ENCODE data around the gene PUS3.

PUS3 gene

DNA sequence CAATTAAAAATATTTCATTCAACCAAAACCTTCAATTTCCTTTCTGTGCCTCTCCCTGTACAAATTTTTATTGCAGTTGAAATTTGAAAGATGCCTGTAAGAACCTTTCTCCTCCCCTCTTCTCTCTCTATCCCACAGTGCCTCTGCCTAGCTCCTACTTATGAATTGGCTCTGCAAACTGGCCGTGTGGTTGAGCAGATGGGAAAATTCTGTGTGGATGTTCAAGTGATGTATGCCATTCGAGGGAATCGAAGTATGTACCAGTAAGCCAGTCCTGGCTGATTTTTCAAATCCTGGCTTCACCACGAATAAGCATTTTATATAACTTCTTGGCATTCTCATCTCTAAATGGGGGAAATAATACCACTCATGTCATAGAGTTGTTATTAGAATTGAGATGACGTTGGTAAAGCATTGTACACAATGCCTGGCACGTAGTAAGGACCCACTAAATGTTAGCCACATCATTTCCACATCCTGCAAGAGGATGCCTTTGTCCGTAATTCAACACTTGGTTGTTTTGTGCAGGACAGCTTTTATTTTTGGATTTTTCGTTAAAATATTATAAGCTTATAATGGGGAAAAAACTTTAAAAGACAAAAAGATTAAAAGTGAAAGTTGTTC lies 7.3 kb upstream of the PUS3 start:
- no peak for DNase-seq (ENCODE audit: low spot score)
- no peak for TF ChIP-seq CTCF (IDR thresholded peaks at IDR 0.05; ENCODE audit: extremely low read depth, missing control alignments)

DNA sequence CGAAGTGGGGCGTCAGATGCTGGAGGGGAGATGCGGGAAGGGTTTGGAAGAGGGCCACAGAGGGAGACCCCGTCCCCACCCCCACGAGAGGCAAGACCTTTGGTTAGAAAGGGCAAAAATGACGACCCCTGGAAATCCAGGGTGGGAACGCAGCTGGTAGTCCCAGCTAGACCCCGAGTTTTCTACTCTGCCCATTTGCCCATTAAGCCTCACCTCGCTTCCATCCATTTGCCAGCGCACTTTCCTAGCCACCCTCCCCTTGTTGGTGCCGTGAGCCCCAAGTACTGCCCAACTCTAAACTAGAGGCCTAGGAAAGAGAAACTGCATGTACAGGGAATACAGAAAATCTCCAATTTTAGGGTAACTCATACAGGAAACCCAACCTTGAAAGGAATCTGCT lies 1.7 kb upstream of the PUS3 start:
- DNase-seq (ENCODE audit: low spot score): no peak
- TF ChIP-seq CTCF (IDR thresholded peaks at IDR 0.05; ENCODE audit: extremely low read depth, missing control alignments): no peak

GRCh38 chr11:125903711-125904659 lies 979 bp upstream of the PUS3 start, which contains the start of gene DDX25:
Gene DDX25 (plus strand): TSS chr11:125904508. CDS start chr11:125904518, 10 bp downstream.
- peak; percentile 22 for DNase-seq (ENCODE audit: low spot score)
- TF ChIP-seq CTCF (IDR thresholded peaks at IDR 0.05; ENCODE audit: extremely low read depth, missing control alignments): no peak

GRCh38 chr11:125902277-125902926 lies 604 bp downstream of the PUS3 start:
- no peak for TF ChIP-seq CTCF (IDR thresholded peaks at IDR 0.05; ENCODE audit: extremely low read depth, missing control alignments)
- DNase-seq (ENCODE audit: low spot score): no peak

DNA sequence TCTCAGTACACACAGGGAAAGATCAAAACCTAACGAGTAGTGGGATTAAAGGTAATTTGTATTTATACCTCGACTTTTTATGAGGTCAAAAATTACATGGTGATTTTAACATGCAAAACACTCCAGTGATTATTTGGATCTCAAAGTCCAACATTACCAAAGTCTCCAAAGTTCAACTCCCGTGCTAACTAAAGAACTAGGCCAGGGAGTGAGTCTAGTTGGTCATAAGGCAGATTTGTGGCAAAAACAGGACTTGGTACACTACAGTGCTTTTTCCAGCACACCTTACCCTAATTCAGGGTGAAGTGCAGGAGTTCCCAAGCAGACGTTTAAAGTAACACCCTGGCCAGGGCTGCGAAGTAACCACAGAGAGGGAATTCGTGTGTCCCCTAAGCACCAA lies 1.1 kb downstream of the PUS3 start:
- DNase-seq (ENCODE audit: low spot score): no peak
- TF ChIP-seq CTCF (IDR thresholded peaks at IDR 0.05; ENCODE audit: extremely low read depth, missing control alignments): no peak

GRCh38 chr11:125892994-125893393 lies 10.0 kb downstream of the PUS3 start:
- no peak for DNase-seq (ENCODE audit: low spot score)
- TF ChIP-seq CTCF (IDR thresholded peaks at IDR 0.05; ENCODE audit: extremely low read depth, missing control alignments): no peak

- no peak for TF ChIP-seq CTCF (IDR thresholded peaks at IDR 0.05; ENCODE audit: extremely low read depth, missing control alignments)
- no peak for DNase-seq (ENCODE audit: low spot score)
These were observed 10.9 kb downstream of the PUS3 start for GRCh38 chr11:125892071-125892470.

Measured in GM20000 (cell line).